HG03108 (cell line): ENCODE data around the gene MCTP1.
A peak's percentile ranks its signal among the peaks of the same experiment; 100 is the strongest.

Source experiments
- ATAC-seq: cut with Tn5 transposase; IDR thresholded peaks from one replicate; pipeline ENCODE4 v1.9.1; 2021; ENCODE audit warnings: moderate library complexity; ENCODE audit not compliant: unreplicated experiment

Gene MCTP1

DNA sequence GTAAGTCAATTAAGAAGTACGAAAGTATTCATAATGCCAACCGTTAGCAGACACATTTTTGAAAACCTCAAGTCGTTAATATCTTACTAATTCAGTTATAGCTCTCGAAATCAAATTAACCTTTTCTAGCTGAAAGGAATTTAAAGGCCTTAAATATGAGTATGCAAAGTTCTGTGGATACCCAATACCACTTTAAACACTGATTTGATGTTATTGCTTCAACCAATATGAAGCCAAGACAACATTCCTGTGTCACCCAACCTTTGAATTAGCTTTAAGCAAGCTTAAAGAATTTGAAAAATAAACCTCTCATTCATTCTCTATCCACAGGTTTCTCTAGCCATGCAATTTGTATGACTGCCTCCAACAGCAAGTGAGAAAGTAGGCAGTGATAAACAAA is 204.5 kb downstream of the MCTP1 start:
- ATAC-seq = no peak

DNA sequence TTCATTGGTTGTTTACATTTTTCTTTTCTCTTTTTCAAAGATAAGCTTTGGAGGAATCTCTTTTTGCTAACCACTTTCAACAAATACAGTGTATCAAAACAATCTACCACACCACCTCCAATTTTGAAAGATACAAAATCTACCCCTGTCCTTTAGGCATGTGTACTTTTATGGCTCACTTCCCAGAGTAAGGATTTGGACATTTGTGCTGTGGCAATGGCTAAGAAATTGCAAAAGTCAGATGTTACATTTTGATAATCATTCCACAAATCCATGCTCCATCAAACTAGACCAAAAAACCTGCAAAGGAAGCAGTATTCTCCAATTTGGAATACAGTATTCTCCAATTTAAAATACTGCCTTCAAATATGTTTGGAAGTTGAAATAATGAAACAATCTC is 204.9 kb downstream of the MCTP1 start:
- no peak for ATAC-seq

DNA sequence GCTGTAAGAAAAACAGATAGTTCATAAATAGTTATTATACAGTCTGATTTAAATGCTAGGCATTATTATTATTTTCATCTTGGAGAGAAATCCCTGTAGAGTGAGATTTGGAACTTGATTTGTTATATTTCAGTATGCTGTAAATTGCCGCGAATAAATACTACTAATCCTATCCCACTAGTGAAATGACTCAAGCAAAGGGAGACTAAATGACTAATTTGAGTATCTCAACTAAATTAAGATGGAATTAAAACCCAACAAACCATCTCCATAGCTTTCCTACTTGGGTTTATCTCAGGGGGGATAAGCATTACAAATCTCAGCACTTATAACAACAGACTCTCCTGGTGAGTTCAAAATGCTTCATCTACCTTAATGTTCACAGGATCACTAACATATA is 206.0 kb downstream of the MCTP1 start:
- ATAC-seq = no peak

GRCh38 chr5:95076395-95077185 is 208.3 kb downstream of the MCTP1 start:
- no peak for ATAC-seq

DNA sequence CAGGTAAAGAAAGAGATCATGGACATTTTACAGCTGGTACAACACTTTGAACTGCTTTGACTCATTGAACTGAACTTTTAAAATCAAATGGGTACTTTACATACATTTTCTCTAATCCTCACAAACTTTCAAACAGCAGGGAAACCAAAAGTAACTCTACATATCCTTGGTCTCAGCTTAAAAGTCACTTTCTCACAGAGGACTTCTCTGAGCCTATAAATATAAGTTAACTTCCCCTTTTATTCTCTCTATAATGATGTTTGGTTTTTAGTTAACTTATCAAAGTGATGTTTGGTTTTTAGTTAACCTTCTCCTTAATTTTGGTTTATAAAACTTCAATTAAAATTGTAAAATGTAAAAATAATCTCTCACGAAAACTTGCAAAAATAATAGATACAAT is 209.8 kb downstream of the MCTP1 start:
- ATAC-seq = peak; percentile 26

- no peak for ATAC-seq
Measured at GRCh38 chr5:95072281-95072680, 212.6 kb downstream of the MCTP1 start.

- ATAC-seq = no peak
Measured at GRCh38 chr5:95070866-95071265, 214.0 kb downstream of the MCTP1 start.

DNA sequence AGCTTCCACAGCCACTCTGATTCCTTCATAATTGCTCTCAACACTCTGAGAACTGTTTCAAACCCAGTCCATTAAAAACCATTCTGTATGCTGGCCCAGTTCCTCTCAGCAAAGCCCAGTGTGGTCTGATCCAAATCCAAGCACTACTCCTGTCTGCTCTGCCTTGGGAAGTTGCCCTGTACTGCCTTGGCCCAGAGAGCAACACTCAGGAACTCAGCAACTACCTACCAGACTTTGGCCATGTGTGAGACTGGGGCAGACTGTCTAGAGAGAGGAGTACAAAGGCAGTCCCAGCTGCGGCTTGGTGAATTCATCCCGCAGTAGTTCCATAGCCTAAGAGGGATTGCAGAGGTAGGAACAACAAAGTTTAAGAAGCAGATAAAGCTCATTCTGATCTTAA is 214.4 kb downstream of the MCTP1 start:
- ATAC-seq = no peak

- no peak for ATAC-seq
Measured at GRCh38 chr5:95069948-95070347, 214.9 kb downstream of the MCTP1 start.

- no peak for ATAC-seq
Measured at GRCh38 chr5:95069021-95069420, 215.9 kb downstream of the MCTP1 start.

DNA sequence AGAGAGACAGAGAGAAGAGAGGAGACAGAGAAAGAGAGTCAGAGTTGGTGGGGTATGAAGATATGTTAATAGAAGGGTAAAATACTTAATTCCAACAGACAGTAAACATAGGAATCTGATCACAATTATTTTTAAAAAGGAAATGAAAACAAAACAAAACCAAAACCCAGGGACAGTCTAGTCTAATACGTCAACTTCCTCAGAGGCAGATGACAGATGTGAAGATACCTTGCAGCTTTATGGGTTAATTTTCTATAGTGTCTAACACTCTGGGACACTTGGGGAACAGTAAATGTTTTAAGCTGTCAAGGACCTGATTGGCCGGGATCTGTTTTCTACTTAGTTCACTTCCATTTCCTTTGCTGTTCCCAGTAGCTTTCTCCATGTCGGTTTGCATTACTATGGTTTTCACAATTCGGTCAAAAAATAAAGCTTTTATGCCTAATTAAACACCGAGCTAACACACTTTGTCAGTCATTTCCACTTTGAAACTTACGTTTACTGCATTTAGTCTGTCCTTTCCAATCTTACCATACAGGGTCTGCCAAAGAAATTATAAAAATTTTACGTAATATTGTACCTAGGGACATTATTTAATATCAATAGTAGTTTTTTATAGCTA is 216.5 kb downstream of the MCTP1 start:
- ATAC-seq = peak; percentile 66

- no peak for ATAC-seq
Measured at GRCh38 chr5:95066048-95066447, 218.8 kb downstream of the MCTP1 start.

DNA sequence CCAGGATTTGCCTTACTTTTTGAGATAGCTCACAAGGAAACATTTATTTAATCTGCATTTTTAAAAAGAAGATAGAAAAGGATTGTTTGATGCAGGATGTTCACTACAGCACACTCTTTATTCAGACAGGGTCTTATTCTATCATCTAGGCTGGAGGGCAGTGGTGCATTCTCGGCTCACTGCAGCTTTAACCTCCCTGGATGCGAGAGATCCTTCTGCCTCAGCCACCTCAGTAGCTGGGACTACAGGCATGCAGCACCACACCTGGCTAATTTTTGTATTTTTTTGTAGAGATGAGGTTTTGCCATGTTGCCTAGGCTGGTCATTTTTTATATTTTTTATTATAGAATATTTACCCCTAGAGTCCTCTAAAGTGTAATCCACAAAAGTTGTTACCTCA is 221.4 kb downstream of the MCTP1 start:
- no peak for ATAC-seq

DNA sequence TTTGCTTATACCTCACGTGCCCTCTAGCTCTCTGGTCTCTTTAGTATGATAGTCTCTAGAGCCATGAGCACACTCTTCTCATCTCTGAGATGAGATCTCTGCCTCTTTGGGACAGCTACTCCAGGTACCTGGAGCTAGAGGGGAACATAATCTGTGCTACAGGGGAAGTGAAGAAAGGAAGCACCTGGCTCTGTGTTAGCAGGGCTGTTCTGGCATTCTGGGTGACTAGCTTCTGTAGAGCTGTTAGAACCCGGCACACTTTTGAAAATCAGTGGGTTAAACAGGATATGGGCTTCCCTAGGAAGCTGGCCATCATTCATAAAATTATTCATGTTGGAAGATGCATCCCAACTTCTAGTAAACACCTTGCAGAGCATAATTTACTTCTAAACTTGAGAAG is 224.8 kb downstream of the MCTP1 start:
- ATAC-seq = no peak

DNA sequence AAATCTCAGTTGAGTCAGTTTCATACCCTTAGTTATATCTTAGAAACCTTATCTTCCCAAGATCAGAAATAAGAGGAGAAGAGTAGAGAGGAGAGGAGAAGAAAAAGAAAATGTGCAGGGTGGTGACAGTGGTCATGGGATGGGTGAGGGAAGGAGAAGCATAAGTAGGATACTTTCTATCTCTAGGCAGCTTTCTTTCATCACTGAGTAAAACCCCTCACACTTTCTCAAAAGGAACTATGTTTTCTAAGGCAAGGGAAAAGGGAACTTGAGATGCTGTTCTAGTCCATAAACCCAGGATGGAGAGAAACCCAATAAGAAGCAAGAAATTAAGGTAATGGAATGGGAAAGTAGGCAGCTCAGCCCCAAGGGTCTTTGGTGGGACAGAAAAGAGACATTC is 225.3 kb downstream of the MCTP1 start:
- ATAC-seq = no peak

DNA sequence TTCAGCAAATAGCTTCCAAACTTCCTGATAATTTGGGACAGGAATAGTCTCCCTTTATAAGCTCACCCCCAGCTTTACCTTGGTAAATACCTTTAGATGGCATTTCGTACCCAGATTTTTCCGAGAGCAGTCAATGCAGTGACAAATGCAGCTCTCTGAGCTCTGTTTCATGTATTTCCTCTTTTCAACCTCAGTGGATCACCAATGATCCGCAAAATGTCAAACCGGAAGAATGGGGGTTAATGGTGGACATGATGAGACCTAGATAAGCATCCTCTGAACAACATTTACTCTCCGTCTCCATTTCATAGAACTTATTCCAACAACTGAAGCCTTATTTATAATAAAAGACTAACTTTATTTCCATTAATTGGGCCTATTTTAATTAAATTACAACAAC is 227.3 kb downstream of the MCTP1 start:
- no peak for ATAC-seq

GRCh38 chr5:95053253-95053652 is 231.6 kb downstream of the MCTP1 start:
- no peak for ATAC-seq

DNA sequence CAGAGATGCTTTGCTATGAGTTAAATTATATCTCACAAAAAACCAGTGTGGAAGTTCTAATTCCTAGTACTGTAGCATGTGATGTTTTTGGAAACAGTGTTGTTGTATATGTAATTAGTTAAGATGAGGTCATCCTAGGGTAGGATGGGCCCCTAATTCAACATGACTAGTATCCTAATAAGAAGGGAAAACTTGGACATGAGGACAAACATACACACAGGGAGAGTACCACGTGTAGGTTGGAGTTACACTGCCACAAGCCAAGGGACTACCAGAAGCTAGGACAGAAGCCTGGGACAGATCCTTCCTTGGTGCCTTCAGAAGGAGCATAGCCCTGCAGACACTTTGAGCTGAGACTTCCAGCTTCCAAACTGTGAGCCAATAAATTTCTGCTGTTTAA is 234.2 kb downstream of the MCTP1 start:
- no peak for ATAC-seq

- no peak for ATAC-seq
Measured at GRCh38 chr5:95048628-95049027, 236.3 kb downstream of the MCTP1 start.

DNA sequence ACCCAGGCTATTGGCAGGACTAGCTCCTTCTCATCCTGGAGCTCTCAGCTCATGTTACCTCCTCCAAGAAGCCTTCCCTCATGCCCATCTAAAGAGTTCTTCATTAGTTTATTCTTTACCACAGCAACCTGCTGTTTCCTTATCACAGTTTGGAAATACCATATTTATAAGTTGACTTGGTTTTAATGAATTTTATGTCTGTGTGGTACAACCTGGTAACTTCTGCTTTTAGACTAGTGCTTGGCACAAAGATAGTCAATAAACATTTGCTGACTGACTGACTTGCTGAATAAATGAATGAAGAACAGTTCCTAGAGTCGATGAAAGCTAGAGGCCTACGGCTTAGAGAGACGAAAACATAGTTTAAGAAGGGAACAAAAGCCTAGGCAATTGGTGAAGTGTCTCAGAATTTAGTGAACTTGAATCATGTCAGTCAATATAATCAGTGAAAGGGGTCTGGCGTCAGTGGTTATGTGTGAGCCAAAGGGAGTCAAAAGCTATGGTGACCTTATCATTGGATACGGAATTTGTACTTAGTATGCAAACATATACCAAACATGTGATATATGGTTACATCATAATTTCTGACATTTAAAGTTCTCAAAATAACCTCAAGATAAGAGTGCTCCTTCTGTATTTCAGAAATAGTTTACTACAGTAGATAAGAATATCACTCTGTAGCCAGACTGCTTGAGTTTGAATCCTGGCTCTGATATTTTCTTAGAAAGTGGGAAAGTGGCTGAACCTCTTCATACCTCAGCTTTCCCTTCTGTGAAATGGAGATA is 239.5 kb downstream of the MCTP1 start:
- no peak for ATAC-seq

- ATAC-seq = no peak
Measured at GRCh38 chr5:95044096-95044495, 240.8 kb downstream of the MCTP1 start.

GRCh38 chr5:95043648-95044047 is 241.2 kb downstream of the MCTP1 start:
- ATAC-seq = no peak
